ENCODE measurements around the gene LONP2. TPM values are rescaled to one million over a fixed set of nuclear protein-coding genes. Genes with fewer than 3 reads are reported as not detected.

LONP2 gene
- total RNA-seq, 1 experiment from 2014 or later = 83.3 TPM

DNA sequence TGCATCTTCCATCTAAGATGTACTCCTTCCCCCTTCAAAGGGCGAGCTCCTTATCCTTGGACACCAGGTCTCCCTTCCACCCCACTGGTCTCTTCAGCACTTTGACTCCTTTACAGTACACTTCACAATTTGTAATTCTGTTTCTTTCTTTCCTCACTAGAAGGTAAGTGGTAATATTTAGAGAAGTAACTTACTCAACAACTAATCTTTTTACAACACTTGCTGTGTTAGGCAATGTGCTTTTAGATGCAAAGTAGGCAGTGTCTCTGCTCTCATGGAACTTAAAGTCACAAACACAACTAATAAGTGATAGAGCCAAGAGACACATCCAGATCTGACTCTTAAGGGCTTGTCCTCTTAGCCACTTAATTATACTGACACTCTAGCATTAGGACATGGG lies 134.7 kb downstream of the LONP2 start:
- BruUV-seq (replicated peaks) = no TSS peak
- Mint-ChIP-seq H3K4me3 (ENCODE audit: low read depth, unreplicated experiment) (no peak overlapping the region), H3K36me3 (ENCODE audit: insufficient read depth, unreplicated experiment) (peaks cover 19% of the 10 kb centered on the region), H3K27ac (ENCODE audit: unreplicated experiment) (no peak overlapping the region), H3K4me1 (ENCODE audit: low read depth, unreplicated experiment) (peaks cover 50% of the 10 kb centered on the region), H3K27me3 (ENCODE audit: unreplicated experiment) (no peaks in the 10 kb centered on the region), H3K9me3 (ENCODE audit: low read depth, unreplicated experiment) (no peaks in the 10 kb centered on the region)
- no peak for DNase-seq
- no peak for TF ChIP-seq CTCF (IDR thresholded peaks at IDR 0.05; ENCODE audit: unreplicated experiment)
- intact Hi-C loops (cut with micrococcal nuclease; ENCODE audit: unreplicated experiment) = no loop called here
- CTCF ChIA-PET = interaction anchor here (0.8 kb wide), 1 partner anchor 13 kb away, joined by 3 read pairs; no protein-coding TSS in a partner anchor

DNA sequence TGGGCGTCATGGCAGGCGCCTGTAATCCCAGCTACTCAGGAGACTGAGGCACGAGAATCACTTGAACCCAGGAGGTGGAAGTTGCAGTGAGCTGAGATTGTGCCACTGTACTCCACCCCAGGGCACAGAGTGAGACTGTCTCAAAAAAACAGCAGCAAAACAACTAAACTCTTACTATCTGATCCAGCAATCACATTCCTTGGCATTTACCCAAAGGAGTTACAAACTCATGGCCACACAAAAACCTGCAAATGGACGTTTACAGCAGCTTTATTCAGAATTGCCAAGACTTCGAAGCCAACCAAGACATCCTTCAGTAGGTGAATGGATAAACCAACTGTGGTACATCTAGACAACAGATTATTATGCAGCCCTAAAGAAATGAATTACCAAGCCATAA lies 137.1 kb downstream of the LONP2 start:
- no peak overlapping the region for H3K4me3 Mint-ChIP-seq (ENCODE audit: low read depth, unreplicated experiment)
- H3K27me3 Mint-ChIP-seq (ENCODE audit: unreplicated experiment) = no peaks in the 10 kb centered on the region
- no peak for TF ChIP-seq CTCF (IDR thresholded peaks at IDR 0.05; ENCODE audit: unreplicated experiment)
- H3K27ac Mint-ChIP-seq (ENCODE audit: unreplicated experiment) = no peak overlapping the region
- H3K36me3 Mint-ChIP-seq (ENCODE audit: insufficient read depth, unreplicated experiment) = peaks cover 41% of the 10 kb centered on the region
- intact Hi-C loops (cut with micrococcal nuclease; ENCODE audit: unreplicated experiment) = no loop called here
- DNase-seq = no peak
- BruUV-seq (replicated peaks) = no TSS peak
- H3K4me1 Mint-ChIP-seq (ENCODE audit: low read depth, unreplicated experiment) = peaks cover 51% of the 10 kb centered on the region
- CTCF ChIA-PET = no interaction called here
- H3K9me3 Mint-ChIP-seq (ENCODE audit: low read depth, unreplicated experiment) = no peaks in the 10 kb centered on the region

DNA sequence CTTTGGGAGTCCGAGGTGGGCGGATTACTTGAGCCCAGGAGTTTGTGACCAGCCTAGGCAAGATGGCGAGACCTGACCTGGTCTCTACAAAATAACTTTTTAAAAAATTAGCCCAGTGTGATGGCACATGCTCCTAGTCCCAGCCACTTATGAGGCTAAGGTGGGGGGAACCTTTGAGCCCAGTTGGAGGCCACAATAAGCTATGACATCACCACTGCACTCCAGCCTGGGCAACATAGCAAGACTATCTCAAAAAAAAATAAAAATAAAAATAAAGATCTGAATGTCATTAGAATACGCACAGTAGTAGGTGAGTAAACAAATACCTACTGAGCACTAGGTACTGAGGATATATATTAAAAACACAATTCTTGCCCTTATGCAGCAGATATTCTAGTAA lies 138.0 kb downstream of the LONP2 start:
- H3K9me3 Mint-ChIP-seq (ENCODE audit: low read depth, unreplicated experiment) = no peaks in the 10 kb centered on the region
- no peak overlapping the region for H3K4me3 Mint-ChIP-seq (ENCODE audit: low read depth, unreplicated experiment)
- no peaks in the 10 kb centered on the region for H3K27me3 Mint-ChIP-seq (ENCODE audit: unreplicated experiment)
- H3K4me1 Mint-ChIP-seq (ENCODE audit: low read depth, unreplicated experiment) = peaks cover 51% of the 10 kb centered on the region
- CTCF ChIA-PET = interaction anchor here (1.2 kb wide), 1 partner anchor 17 kb away, joined by 4 read pairs; no protein-coding TSS in a partner anchor
- TF ChIP-seq CTCF (IDR thresholded peaks at IDR 0.05; ENCODE audit: unreplicated experiment) = no peak
- intact Hi-C loops (cut with micrococcal nuclease; ENCODE audit: unreplicated experiment) = no loop called here
- no peak overlapping the region for H3K27ac Mint-ChIP-seq (ENCODE audit: unreplicated experiment)
- BruUV-seq (replicated peaks) = no TSS peak
- DNase-seq = no peak
- H3K36me3 Mint-ChIP-seq (ENCODE audit: insufficient read depth, unreplicated experiment) = peaks cover 43% of the 10 kb centered on the region

GRCh38 chr16:48383009-48383876 lies 139.1 kb downstream of the LONP2 start:
- Mint-ChIP-seq H3K36me3 (ENCODE audit: insufficient read depth, unreplicated experiment) (peaks cover 43% of the 10 kb centered on the region), H3K4me1 (ENCODE audit: low read depth, unreplicated experiment) (peaks cover 52% of the 10 kb centered on the region), H3K27ac (ENCODE audit: unreplicated experiment) (peak overlapping the region; percentile 95), H3K9me3 (ENCODE audit: low read depth, unreplicated experiment) (no peaks in the 10 kb centered on the region), H3K27me3 (ENCODE audit: unreplicated experiment) (no peaks in the 10 kb centered on the region), H3K4me3 (ENCODE audit: low read depth, unreplicated experiment) (peak overlapping the region; percentile 96)
- CTCF ChIA-PET = interaction anchor here (1.2 kb wide), 1 partner anchor 18 kb away, joined by 4 read pairs; no protein-coding TSS in a partner anchor
- BruUV-seq (replicated peaks) = no TSS peak
- intact Hi-C loops (cut with micrococcal nuclease; ENCODE audit: unreplicated experiment) = loop anchor here (1.0 kb wide), 1 partner anchor 143 kb away; no protein-coding TSS in a partner anchor
- DNase-seq = no peak
- TF ChIP-seq CTCF (IDR thresholded peaks at IDR 0.05; ENCODE audit: unreplicated experiment) = no peak
